ENCODE measurements around the gene STK4.

- no peak for TF ChIP-seq FOXP2 (optimal IDR thresholded peaks at IDR 0.05; ENCODE audit: borderline replicate concordance, extremely low read depth, extremely low read length, insufficient read depth)
- TF ChIP-seq TAF1 (IDR thresholded peaks at IDR 0.05; ENCODE audit: borderline replicate concordance, insufficient read depth, low read length), result no peak
- no peak for TF ChIP-seq SIN3A (IDR thresholded peaks at IDR 0.05; ENCODE audit: borderline replicate concordance, insufficient read depth, low read length)
- no peak for TF ChIP-seq POLR2AphosphoS5 (IDR thresholded peaks at IDR 0.05; ENCODE audit: low read depth, low read length)
Measured at GRCh38 chr20:44963325-44964215, 2.7 kb upstream of the STK4 start.
